ENCODE measurements around the gene TMEM11. TPM values are rescaled to one million over a fixed set of nuclear protein-coding genes. Genes with fewer than 3 reads are reported as not detected.
A peak's percentile ranks its signal among the peaks of the same experiment; 100 is the strongest.

The TMEM11 gene
- total RNA-seq, 1 experiment from 2014 or later: 33.5 TPM

GRCh38 chr17:21252289-21252795 is 38.4 kb upstream of the TMEM11 start:
- CTCF ChIA-PET: interaction anchor here (0.6 kb wide), 3 partner anchors 20 to 43 kb away, joined by 3 read pairs; no protein-coding TSS in a partner anchor
- H3K27ac Mint-ChIP-seq (ENCODE audit: low read depth, unreplicated experiment): no peak overlapping the region
- BruUV-seq (replicated peaks): no TSS peak
- DNase-seq (ENCODE audit: unreplicated experiment): no peak
- TF ChIP-seq, protein P1, sequence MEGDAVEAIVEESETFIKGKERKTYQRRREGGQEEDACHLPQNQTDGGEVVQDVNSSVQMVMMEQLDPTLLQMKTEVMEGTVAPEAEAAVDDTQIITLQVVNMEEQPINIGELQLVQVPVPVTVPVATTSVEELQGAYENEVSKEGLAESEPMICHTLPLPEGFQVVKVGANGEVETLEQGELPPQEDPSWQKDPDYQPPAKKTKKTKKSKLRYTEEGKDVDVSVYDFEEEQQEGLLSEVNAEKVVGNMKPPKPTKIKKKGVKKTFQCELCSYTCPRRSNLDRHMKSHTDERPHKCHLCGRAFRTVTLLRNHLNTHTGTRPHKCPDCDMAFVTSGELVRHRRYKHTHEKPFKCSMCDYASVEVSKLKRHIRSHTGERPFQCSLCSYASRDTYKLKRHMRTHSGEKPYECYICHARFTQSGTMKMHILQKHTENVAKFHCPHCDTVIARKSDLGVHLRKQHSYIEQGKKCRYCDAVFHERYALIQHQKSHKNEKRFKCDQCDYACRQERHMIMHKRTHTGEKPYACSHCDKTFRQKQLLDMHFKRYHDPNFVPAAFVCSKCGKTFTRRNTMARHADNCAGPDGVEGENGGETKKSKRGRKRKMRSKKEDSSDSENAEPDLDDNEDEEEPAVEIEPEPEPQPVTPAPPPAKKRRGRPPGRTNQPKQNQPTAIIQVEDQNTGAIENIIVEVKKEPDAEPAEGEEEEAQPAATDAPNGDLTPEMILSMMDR (IDR thresholded peaks at IDR 0.05; ENCODE audit: unreplicated experiment): no peak
- H3K27me3 Mint-ChIP-seq (ENCODE audit: insufficient read depth, unreplicated experiment): no peaks in the 10 kb centered on the region
- POLR2A ChIA-PET: interaction anchor here (0.5 to 2.6 kb wide), 6 partner anchors 11 to 40 kb away, joined by 3 to 17 read pairs (median 7); partner anchors contain the start of gene TMEM11
- H3K4me1 Mint-ChIP-seq (ENCODE audit: insufficient read depth, unreplicated experiment): peaks cover 11% of the 10 kb centered on the region
- intact Hi-C loops (cut with micrococcal nuclease): no loop called here
- H3K9me3 Mint-ChIP-seq (ENCODE audit: unreplicated experiment): peaks cover under 1% of the 10 kb centered on the region
- peak overlapping the region; percentile 70 for H3K4me3 Mint-ChIP-seq (ENCODE audit: unreplicated experiment)
- no peaks in the 10 kb centered on the region for H3K36me3 Mint-ChIP-seq (ENCODE audit: insufficient read depth, unreplicated experiment)

DNA sequence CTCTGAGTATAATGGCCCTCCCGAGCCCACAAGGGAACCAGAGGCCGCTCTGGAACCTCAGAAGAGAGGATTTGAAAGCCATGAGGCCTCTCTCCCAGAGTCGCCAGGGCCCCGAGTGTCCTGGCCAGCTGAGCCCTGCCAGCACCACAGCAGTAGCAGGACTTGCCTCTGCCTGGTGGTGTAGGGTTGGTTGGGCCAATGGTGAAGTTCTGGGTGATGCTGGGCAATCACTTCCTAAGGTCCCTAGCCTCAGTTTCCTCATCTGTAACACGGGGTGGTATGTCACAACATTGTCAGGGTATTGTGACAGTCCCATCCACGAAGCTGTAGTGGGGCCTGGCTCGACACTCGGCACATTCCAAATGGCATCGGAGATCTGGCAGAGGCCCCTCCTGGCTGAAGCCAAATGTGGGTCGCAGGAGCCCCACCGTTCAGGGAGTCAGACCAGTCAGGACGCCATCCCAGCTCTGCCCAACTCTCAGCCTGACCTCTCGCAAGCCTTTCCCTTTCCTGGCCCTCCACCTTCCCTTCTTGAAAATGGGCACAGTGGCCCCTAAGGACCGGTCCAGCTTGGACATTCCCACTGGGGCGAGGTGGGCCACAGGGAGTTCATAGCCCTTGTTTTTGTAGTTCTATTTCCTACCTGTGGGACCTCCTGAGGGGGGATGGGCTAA is 37.5 kb upstream of the TMEM11 start:
- no peak for DNase-seq (ENCODE audit: unreplicated experiment)
- H3K9me3 Mint-ChIP-seq (ENCODE audit: unreplicated experiment): no peaks in the 10 kb centered on the region
- POLR2A ChIA-PET: interaction anchor here (0.7 to 2.1 kb wide), 4 partner anchors 12 to 223 kb away, joined by 3 to 10 read pairs (median 4); partner anchors contain the start of gene TMEM11
- intact Hi-C loops (cut with micrococcal nuclease): no loop called here
- H3K27ac Mint-ChIP-seq (ENCODE audit: low read depth, unreplicated experiment): no peak overlapping the region
- BruUV-seq (replicated peaks): TSS peak; percentile 41
- CTCF ChIA-PET: interaction anchor here (0.6 kb wide), 1 partner anchor 59 kb away, joined by 3 read pairs; no protein-coding TSS in a partner anchor
- H3K36me3 Mint-ChIP-seq (ENCODE audit: insufficient read depth, unreplicated experiment): peaks cover 5% of the 10 kb centered on the region
- peaks cover 10% of the 10 kb centered on the region for H3K4me1 Mint-ChIP-seq (ENCODE audit: insufficient read depth, unreplicated experiment)
- TF ChIP-seq, protein P1 (IDR thresholded peaks at IDR 0.05; ENCODE audit: unreplicated experiment): no peak
- no peak overlapping the region for H3K4me3 Mint-ChIP-seq (ENCODE audit: unreplicated experiment)
- no peaks in the 10 kb centered on the region for H3K27me3 Mint-ChIP-seq (ENCODE audit: insufficient read depth, unreplicated experiment)

- Mint-ChIP-seq H3K4me3 (ENCODE audit: unreplicated experiment) (no peak overlapping the region), H3K9me3 (ENCODE audit: unreplicated experiment) (no peaks in the 10 kb centered on the region), H3K27ac (ENCODE audit: low read depth, unreplicated experiment) (no peak overlapping the region), H3K36me3 (ENCODE audit: insufficient read depth, unreplicated experiment) (peaks cover 12% of the 10 kb centered on the region), H3K4me1 (ENCODE audit: insufficient read depth, unreplicated experiment) (peaks cover 10% of the 10 kb centered on the region), H3K27me3 (ENCODE audit: insufficient read depth, unreplicated experiment) (no peaks in the 10 kb centered on the region)
- intact Hi-C loops (cut with micrococcal nuclease): no loop called here
- TF ChIP-seq, protein P1 (IDR thresholded peaks at IDR 0.05; ENCODE audit: unreplicated experiment): no peak
- no peak for DNase-seq (ENCODE audit: unreplicated experiment)
- ChIA-PET CTCF (interaction anchor here (0.5 to 1.3 kb wide), 3 partner anchors 11 to 93 kb away, joined by 3 to 4 read pairs (median 3); no protein-coding TSS in a partner anchor), POLR2A (interaction anchor here (0.7 to 2.1 kb wide), 3 partner anchors 16 to 223 kb away, joined by 3 to 10 read pairs (median 4); partner anchors contain the start of gene TMEM11)
- no TSS peak for BruUV-seq (replicated peaks)
Measured at GRCh38 chr17:21250854-21251253, 36.9 kb upstream of the TMEM11 start.

Data from MCF 10A (cell line).